GM18505 (cell line): ENCODE data around the gene SH3BP4.

Source experiments
- ATAC-seq: cut with Tn5 transposase; IDR thresholded peaks from one replicate; pipeline ENCODE4 v1.9.1; 2021; ENCODE audit not compliant: unreplicated experiment
- POLR2A ChIP-seq: IDR thresholded peaks from 4 replicates; pipeline ENCODE4 v1.6.1; 2011; ENCODE audit warnings: borderline replicate concordance; ENCODE audit not compliant: insufficient read depth, insufficient read length; ENCODE audit errors: extremely low read depth

Gene SH3BP4

DNA sequence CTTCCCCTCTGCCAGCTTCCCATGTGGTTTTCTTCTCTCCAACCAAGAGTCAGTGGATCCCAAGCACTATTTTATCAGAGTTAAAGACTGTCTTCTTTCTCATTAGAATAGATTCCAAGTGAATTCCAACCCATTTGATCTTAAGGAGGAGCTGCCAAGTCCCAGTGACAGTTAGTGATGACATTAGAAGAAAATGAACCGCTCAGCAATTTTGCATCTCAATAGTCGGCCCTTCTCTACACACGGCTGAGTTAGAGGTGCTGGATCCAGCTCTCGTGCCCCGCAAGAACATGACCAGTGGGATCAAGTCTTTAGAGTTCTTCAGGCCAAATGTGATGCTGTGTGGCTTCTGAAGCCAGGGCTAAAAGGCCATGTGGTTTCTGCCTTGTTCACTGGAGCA is 132.6 kb downstream of the SH3BP4 start:
- no peak for ATAC-seq
- no peak for TF ChIP-seq POLR2A

GRCh38 chr2:235085476-235085875 is 133.7 kb downstream of the SH3BP4 start:
- ATAC-seq = no peak
- no peak for TF ChIP-seq POLR2A

DNA sequence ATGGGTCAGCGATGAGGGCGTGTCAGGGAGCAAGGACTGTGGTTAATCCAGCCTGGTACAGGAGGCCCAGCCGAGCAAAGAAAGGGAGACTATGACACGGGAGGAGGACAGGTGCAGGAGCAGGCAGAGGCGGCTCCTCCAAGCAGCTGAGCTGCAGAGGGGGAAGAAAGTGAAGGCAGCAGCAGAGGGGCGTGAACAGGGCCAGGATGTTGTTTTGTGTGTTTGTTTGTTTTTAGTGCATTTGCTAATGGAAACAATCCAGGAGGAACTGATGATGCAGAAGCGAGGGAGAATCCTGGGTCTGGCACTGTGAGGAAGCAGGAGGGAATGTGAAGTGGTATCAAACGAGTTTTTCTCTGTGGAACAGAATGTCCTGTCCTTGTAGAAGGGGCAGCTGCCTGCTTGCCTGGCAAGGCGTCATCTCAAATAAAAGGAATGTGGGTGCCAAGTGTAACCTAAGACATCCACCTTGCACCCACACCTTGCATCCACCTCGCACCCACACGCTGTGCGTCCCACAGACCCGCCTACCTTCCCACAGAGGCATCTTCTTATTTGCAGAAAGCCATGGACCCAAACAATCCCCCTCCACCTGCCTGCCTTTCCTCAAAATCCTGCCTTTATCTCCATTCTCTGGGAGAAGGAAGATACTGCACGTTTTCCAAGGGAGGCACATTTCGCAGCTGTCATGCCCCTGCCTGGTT is 134.8 kb downstream of the SH3BP4 start:
- no peak for TF ChIP-seq POLR2A
- ATAC-seq = no peak

- no peak for TF ChIP-seq POLR2A
- no peak for ATAC-seq
Measured at GRCh38 chr2:235087832-235088495, 136.1 kb downstream of the SH3BP4 start.

DNA sequence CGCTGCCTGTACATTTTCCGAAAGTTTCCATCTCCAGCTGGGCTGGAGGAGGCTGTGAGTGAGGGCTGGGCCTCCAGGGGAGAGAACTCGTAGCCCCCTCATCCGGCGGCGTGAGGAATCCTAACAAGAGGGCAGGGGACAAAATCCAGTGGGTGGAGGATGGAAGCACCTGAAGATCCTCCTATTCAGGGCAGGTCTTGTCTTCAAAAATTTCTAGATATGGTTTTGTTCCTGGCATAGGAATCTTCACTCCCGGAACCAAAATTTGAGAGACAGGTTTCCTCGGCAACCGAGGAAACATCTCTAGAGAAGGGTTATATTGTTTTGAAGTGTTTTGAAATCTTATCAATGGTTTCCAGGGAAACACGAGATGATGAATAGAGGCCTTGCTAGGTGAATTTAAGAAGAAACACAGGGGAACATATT is 136.7 kb downstream of the SH3BP4 start:
- TF ChIP-seq POLR2A = no peak
- no peak for ATAC-seq

DNA sequence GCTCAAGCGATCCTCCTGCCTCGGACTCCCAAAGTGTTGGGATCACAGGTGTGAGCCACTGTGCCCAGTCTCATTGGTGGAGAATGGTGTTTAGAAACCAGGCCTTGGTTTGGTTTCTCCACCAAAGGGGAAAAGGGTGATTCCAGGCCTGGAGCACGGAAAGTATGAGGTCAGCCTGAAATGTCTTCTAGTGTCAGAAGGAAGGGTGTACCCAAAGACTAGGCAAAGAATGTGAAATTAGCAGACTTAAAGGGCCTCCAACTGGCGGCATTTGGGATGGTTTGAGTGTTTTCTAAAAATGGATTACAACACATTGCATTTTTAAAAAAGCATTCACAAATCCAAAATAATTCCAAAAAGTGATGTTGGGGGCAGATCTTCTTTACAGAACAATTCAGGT is 139.6 kb downstream of the SH3BP4 start:
- no peak for ATAC-seq
- TF ChIP-seq POLR2A = no peak

DNA sequence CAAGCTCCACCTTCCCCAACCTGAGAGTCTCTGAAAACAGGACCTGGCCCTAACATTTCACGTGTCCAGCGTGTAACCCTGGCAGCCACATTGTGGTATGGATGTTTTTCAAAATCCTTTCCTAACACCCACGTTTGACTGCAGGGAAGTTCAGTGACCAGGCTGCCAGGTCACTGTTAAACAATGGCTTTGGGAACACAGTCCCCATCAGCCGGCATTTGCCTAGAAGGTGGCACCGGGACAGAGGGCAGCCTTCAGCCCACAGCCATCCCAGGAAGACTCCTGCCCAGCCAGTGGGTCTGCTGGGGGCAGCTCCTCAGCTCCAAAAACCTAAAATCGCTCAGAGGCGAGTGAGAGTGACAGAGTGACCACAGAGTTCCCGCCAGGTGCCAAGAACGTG is 140.2 kb downstream of the SH3BP4 start:
- TF ChIP-seq POLR2A = no peak
- ATAC-seq = no peak

DNA sequence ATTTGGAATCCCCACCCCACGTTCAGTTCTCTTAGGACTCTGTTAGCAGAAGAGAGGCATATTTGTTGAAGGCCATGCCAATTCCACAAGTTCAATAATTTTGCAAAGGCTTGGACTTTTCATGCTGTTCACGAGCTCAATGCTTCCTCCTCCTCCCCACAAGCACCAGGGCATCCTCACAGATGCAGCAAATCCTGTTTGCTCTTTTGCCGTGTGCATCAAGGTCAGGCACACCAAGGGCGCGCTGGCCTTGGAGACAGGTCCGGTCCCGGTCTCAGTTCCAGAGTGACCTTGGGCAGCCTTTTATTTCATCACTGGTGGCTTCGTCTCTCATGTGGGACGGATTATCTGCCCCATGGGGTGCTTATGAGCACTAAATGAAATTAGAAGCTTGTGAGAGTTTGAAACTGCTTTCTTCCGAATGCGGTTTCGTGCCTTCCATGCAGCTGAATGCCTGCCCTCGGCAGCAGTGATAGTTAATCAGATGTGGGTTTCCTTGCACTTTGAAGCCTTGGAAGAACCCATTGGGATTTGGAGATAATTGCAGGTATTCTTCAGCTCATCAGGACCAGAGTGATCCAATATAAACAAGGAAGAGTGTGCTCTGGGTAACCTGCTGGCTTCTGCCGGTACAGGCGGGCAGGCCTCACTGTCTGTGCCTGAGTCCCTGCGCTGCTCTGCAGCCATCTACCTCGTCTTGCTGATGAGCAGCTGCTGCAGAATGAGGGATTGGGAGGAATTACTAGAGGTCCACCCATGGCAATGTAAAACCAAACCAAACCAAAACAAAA is 140.8 kb downstream of the SH3BP4 start:
- TF ChIP-seq POLR2A = no peak
- ATAC-seq = no peak

DNA sequence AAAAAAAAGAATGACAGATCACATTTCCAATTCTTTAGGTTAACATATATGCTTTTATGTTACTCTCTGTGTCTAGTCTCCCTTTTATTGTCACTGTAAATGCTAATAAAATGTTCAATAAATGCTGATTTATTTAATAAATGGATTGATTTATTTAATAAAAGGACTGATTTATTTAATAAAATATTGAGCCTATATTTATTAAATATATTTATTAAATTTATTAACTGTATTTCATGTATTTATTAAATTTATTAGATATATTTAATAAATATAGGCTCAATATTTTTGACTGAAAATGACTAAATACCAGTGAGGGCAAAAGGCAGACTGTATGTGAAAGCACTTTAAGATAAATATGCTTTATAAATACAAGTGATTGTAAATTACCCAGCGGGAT is 142.6 kb downstream of the SH3BP4 start:
- ATAC-seq = no peak
- TF ChIP-seq POLR2A = no peak

DNA sequence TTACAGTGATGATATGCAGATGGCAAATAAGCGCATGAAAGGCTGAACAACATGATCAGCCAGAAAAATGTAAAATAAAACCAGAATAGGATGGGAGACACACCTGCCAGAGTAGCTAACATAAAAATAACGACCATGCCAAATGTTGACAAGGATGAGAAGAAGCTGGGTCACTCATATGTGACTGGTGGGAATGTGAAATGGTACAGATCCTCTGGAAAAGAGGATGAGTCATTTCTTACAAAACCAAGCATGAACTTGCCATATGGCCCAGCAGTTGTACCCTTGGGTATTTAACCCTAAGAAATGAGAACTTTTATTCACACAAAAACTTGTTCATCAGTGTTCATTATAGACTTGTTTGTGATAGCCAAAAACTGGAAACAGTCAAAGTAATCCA is 143.8 kb downstream of the SH3BP4 start:
- no peak for TF ChIP-seq POLR2A
- ATAC-seq = no peak

GRCh38 chr2:235096447-235096846 is 144.6 kb downstream of the SH3BP4 start:
- ATAC-seq = no peak
- TF ChIP-seq POLR2A = no peak

- TF ChIP-seq POLR2A = no peak
- no peak for ATAC-seq
Measured at GRCh38 chr2:235097196-235097595, 145.4 kb downstream of the SH3BP4 start.

- no peak for ATAC-seq
- no peak for TF ChIP-seq POLR2A
Measured at GRCh38 chr2:235098269-235098668, 146.5 kb downstream of the SH3BP4 start.
